ENCODE results near the gene WTAP.
"Not testable (repeated sequence)": the region's sequence is repeated elsewhere in the genome, so short reads cannot be mapped to it uniquely, and the experiment has no call there.

Gene WTAP

GRCh38 chr6:159729598-159730331 is 2.5 kb downstream of the WTAP start:
- DNase-seq (ENCODE audit: low read depth in 2 of 2): no peak

GRCh38 chr6:159730332-159730676 is 3.0 kb downstream of the WTAP start:
- DNase-seq (ENCODE audit: low read depth in 2 of 2): no peak

DNA sequence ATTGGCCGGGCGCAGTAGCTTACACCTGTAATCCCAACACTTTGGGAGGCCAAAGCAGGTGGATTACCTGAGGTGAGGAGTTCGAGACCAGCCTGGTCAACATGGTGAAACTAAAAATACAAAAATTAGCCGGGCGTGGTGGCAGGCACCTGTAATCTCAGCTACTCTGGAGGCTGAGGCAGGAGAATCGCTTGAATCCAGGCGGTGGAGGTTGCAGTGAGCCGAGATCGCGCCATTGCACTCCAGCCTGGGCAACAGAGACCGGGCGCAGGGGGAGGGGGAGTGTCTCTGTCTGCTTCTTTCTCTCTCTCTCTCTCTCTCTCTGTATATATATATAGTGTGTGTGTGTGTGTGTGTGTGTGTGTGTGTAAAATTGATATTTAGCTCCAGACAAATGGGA is 5.2 kb downstream of the WTAP start:
- not testable (repeated sequence) for DNase-seq (ENCODE audit: low read depth in 2 of 2)

DNA sequence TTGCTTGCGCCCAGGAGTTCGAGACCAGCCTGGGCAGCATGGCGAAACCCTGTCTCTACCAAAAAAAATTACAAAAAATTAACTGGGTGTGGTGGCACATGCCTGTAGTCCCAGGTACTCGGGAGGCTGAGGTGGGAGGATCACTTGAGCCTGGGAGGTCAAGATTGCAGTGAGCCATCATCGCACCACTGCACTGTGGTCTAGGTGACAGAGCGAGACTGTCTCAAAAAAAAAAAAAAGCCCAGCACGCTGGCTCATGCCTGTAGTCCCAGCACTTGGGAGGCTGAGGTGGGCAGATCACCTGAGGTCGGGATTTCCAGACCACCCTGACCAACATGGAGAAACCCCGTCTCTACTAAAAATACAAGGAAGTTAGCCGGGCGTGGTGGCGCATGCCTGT is 6.1 kb downstream of the WTAP start:
- not testable (repeated sequence) for DNase-seq (ENCODE audit: low read depth in 2 of 2)

DNA sequence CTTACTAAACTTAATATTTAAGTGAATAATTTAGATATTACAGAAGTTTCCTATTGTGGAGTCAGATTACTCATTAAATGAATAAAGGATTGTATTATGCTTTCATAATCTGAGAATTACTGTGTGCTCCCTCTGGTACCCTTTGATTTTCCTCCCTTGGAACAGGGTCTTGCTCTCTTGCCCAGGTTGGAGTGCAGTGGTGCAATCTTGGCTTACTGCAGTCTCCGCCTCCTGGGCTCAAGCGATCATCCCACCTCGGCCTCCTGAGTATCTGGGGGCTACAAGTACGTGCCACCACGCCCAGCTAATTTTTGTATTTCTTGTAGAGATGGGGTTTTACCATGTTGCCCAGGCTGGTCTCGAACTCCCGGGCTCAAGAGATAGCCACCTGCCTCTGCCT is 9.6 kb downstream of the WTAP start:
- no peak for DNase-seq (ENCODE audit: low read depth in 2 of 2)

GRCh38 chr6:159739341-159739740 is 12.0 kb downstream of the WTAP start:
- no peak for DNase-seq (ENCODE audit: low read depth in 2 of 2)

DNA sequence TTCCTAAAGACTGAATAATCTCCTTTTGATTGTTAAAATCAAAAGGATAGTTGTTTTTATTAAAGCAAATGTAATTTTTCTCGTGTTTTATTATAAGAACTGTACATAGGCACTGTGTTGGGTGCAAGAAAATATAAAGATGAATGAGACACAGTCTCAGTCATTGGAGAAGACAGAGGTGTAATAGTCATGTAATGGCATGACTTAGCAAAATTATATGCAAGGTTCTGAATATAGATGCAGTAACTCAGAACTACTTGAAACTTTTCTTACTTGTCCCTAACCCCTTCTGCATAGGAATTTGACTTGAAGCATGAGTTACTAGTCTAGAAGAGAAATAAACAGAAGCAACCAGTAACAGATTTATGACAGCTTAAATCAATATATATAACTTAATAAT is 14.9 kb downstream of the WTAP start:
- DNase-seq (ENCODE audit: low read depth in 2 of 2): no peak

- no peak for DNase-seq (ENCODE audit: low read depth in 2 of 2)
Observed at GRCh38 chr6:159745081-159745480, 17.8 kb downstream of the WTAP start.

DNA sequence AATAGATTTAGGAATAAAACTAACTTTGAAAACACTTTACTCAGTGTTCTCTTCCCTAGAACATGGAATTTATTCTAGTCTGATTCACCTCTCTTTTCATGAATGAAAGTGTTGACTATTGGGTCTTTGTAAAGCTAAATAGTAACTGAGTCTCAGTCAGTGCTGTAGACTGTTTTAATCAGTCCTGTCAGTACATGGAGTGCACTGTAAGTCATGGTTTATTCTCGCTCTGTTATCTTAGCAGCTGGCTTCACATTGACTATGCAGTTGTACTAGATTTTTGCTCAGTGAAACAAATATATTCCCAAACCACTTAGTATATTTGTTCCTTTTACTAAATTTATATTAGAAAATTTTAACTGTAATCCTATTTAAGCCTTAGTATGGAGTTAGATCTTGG is 19.5 kb downstream of the WTAP start:
- DNase-seq (ENCODE audit: low read depth in 2 of 2): no peak

DNA sequence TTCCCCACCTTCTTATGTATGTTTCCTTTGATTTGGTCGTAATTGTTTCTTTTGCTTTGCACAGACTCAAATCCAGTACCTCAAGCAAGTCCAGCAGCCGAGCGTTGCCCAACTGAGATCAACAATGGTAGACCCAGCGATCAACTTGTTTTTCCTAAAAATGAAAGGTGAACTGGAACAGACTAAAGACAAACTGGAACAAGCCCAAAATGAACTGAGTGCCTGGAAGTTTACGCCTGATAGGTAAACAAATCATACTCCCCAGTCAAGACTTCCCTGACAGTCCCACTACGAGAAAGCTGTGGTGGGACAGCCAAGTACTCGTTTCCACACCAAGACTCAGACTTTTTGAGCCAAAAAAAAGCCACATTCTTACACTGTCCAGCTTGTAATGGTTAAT is 20.8 kb downstream of the WTAP start:
- not testable (repeated sequence) for DNase-seq (ENCODE audit: low read depth in 2 of 2)

- DNase-seq (ENCODE audit: low read depth in 2 of 2): no peak
Observed at GRCh38 chr6:159751448-159751847, 24.1 kb downstream of the WTAP start.

DNA sequence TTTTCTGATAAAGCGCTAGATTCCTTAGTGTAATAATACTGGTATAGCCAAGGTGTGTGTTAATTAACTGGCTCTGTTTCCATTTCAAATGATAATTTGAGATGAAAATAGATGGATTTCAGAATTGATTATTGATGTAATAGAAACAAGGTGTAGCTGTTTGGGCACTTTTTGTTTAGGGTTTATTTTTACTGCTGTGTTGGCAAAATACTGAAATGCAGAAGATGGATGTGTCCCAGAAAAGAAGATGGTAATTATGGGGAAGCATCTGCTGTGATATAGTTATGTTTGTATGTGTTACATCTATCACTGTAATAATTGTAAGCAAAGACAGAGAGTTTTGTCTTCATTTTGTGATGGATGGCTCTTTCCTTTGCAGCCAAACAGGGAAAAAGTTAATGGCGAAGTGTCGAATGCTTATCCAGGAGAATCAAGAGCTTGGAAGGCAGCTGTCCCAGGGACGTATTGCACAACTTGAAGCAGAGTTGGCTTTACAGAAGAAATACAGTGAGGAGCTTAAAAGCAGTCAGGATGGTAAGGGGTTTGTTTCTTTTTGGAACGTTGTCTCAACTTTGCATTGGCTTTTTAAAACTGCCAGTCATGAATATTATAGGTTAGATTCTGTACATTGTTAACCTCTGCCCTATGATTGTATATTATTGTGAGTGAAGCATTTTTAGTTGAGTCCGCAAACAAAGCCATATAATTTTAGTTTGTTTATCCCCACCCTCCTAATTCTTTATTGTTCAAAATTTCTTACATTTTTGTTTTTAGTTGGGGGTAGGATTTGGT is 26.0 kb downstream of the WTAP start:
- no peak for DNase-seq (ENCODE audit: low read depth in 2 of 2)

- DNase-seq (ENCODE audit: low read depth in 2 of 2): no peak
Observed at GRCh38 chr6:159754401-159754800, 27.1 kb downstream of the WTAP start.

DNA sequence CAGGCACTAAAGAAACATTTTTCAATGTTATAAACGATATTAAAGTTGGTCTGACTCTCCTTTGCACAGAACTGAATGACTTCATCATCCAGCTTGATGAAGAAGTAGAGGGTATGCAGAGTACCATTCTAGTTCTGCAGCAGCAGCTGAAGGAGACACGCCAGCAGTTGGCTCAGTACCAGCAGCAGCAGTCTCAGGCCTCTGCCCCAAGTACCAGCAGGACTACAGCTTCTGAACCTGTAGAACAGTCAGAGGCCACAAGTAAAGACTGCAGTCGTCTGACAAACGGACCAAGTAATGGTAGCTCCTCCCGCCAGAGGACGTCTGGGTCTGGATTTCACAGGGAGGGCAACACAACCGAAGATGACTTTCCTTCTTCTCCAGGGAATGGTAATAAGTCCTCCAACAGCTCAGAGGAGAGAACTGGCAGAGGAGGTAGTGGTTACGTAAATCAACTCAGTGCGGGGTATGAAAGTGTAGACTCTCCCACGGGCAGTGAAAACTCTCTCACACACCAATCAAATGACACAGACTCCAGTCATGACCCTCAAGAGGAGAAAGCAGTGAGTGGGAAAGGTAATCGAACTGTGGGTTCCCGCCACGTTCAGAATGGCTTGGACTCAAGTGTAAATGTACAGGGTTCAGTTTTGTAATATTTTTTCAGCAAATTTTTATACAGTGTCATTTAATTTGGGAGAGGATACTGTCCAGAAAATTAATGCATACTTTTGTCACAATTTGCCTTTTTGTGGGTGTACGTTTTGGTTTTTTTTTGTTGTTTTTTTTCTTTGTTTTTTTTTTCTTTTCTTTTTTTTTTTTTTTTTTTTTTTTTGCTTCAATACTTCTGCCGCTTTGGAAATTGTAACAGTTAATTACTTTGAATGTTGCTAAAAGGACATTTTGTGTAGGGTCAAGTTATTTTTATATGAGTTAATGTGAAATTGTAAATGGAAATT is 27.9 kb downstream of the WTAP start:
- DNase-seq (ENCODE audit: low read depth in 2 of 2): no peak

DNA sequence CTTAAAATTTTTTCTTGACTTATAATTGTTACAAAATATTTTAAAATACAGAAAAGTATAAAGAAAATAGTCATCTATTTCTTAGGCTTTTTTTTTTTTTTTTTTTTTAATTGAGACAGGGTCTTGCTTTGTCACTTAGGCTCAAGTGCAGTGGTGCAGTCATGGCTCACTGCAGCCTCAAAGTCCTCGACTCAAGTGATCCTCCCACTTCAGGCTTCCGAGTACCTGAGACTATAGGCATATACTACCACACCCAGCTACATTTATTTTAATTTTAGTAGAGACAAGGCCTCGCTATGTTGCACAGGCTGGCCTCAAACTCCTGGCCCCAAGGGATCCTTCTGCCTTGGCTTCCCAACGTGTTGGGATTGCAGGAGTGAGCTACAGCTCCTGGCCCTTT is 29.2 kb downstream of the WTAP start:
- no peak for DNase-seq (ENCODE audit: low read depth in 2 of 2)

GRCh38 chr6:159758031-159759001 is 31.0 kb downstream of the WTAP start:
- DNase-seq (ENCODE audit: low read depth in 2 of 2): no peak

DNA sequence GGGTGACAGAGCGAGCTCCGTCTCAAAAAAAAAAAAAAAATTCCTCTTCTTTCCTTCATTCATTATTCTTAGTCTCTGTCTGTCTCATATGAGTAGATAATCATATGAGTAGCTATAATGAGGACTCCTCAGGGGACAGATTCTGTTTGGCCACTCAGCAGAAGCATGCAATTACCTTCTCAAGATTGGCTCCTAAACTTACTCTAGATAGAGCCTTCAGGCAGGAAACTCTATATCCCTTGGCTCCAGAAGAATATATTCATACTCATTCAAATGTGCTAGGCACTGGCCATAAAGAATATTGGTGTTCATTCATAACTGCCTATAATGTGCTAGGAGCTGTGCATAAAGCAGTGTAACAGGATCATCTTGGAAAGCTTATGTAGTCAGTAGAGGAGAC is 32.3 kb downstream of the WTAP start:
- no peak for DNase-seq (ENCODE audit: low read depth in 2 of 2)

DNA sequence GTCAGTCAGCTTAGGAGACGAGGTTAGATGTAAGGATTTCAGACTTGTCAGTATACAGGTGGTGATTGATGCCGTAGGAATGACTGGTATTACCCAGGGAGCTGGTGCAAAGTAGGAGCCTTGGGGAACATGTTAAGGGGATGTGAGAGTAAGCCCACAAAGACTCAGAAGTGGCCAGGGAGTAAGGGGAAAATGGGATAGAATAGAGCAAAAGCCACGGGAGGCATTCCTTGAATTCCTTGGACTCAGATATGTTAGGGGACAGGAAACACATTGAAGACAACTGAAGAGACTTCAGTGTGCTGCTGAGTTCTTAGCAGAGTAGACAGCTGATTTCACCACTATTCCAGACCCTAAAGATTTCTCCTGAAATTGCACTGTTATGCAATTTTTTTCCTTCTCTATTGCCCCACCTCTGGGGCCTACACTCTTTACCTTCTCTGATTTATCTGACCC is 33.3 kb downstream of the WTAP start:
- no peak for DNase-seq (ENCODE audit: low read depth in 2 of 2)

GRCh38 chr6:159761129-159761872 is 34.0 kb downstream of the WTAP start:
- peak in 1 of 2 donors; percentile 12 for DNase-seq (ENCODE audit: low read depth in 2 of 2)
